HFF-Myc (cell line): ENCODE data around the gene LRRC45.

Experiments
- DNase-seq: peaks from one replicate; pipeline ENCODE4 v3.0.0-alpha.2; 2011; ENCODE audit warnings: low read depth; ENCODE audit errors: extremely low read depth
- H3K4me3 ChIP-seq: replicated peaks from 2 replicates; pipeline ENCODE4 v1.5.1; 2011; ENCODE audit warnings: low read depth, mild to moderate bottlenecking, control low read depth, low read length
- CTCF ChIP-seq: IDR thresholded peaks from 2 replicates; pipeline ENCODE4 v1.5.1; 2012; ENCODE audit warnings: mild to moderate bottlenecking, low read depth, low read length, control low read depth; ENCODE audit errors: missing control alignments

The LRRC45 gene

GRCh38 chr17:82008941-82009405 lies 14.1 kb upstream of the LRRC45 start:
- TF ChIP-seq CTCF, result no peak
- DNase-seq, result no peak
- no peak overlapping the region for H3K4me3 ChIP-seq

GRCh38 chr17:82009413-82009812 lies 13.7 kb upstream of the LRRC45 start:
- no peak overlapping the region for H3K4me3 ChIP-seq
- TF ChIP-seq CTCF, result no peak
- DNase-seq, result no peak

- TF ChIP-seq CTCF, result no peak
- no peak for DNase-seq
- H3K4me3 ChIP-seq, result no peak overlapping the region
These were observed 12.3 kb upstream of the LRRC45 start for GRCh38 chr17:82010575-82011525.

GRCh38 chr17:82011617-82012187 lies 11.4 kb upstream of the LRRC45 start:
- no peak for TF ChIP-seq CTCF
- no peak for DNase-seq
- H3K4me3 ChIP-seq, result no peak overlapping the region

GRCh38 chr17:82012261-82012639 lies 10.9 kb upstream of the LRRC45 start:
- no peak overlapping the region for H3K4me3 ChIP-seq
- no peak for DNase-seq
- no peak for TF ChIP-seq CTCF

GRCh38 chr17:82012640-82013295 lies 10.3 kb upstream of the LRRC45 start:
- no peak for DNase-seq
- H3K4me3 ChIP-seq, result no peak overlapping the region
- no peak for TF ChIP-seq CTCF
